HG02840 (cell line): ENCODE data around the gene CCDC88C.
"Not testable (repeated sequence)": the region's sequence is repeated elsewhere in the genome, so short reads cannot be mapped to it uniquely, and the experiment has no call there.

Experiments used
- ATAC-seq: cut with Tn5 transposase; IDR thresholded peaks from one replicate; pipeline ENCODE4 v1.9.1; 2021; ENCODE audit warnings: mild to moderate bottlenecking, moderate library complexity, moderate number of reproducible peaks; ENCODE audit not compliant: unreplicated experiment, low FRiP score

CCDC88C gene

DNA sequence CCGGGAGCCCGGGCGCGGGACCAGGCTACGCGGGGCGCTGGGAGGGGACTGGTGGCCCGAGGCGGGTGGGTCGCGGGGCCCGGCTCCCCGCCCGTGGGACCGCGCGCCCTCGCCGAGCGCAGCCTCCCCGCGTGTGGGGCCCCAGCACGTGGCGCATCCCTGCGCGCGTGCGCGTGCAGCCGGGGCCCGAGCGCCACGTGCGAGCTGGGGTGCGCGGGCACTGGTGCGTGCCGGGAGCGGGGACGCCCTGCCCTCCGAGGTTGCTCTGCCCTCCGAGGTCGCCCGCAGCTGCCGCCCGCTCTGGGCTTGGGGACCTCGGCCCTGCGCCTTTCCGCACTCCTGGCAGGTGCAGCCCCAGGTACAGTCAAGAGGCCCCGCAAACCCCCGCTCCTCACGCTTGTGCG, 365 bp upstream of the CCDC88C start:
- ATAC-seq, result peak; percentile 33

DNA sequence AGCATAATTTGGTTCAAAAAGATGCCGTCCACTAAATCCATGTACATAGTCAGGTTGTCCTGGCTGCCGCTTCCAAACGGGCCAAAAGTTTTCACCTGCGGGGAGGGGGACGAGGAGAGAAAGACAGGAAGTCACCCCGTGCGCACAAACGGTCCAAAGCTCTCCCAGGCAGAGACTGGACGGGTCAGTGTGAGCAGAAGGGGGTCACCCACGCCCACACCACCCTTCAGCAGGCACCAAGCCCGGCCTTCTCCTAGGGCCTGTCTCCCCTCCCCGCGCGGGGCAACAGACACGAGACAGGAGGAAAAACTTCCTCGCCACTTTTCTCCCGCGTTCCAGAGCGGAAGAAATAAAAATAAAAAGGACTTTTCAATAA, 888 bp downstream of the CCDC88C start:
- ATAC-seq, result no peak

DNA sequence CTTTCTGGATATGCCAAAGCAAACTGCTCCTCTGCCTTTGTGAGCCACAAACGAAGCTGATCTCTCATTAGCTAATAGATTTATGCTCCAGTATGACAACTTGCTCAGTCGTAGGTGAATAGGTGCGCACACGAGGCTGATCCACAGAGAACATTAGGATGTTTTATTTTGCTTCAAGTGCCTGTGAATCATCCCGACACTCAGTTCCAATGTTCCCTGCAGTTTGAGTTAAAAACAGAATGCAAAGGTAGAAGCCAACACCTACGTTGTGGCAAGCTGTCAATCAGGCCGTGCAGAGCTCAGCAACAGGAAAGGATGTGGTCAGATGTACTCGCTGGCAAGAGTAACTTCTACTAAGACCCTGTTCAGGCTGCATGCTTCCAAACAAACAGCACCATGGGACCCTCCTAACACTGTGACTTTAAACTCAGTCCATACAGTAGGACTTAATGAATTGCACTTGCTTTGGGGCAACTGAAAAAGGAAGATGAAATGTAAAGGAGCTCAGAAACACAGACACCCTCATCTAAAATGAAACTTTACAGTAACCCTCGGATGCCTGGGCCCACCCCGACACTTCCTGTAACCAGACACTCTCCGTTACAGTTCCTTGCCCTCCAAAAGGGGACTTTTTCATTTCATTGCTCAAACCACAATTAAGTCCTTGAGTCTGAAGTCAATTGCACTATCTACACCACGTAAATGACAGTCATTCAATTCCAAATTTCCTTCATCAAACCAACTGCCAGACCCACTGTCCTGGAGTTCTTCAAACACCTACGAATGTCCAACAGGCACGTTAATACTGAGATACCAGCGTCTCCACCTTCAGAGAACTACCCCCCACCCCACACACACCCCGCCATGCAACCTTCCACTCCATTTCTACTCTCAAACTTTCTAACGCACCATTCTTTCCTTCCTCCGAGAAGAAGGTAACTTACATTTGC, 1.6 kb downstream of the CCDC88C start:
- ATAC-seq, result peak; percentile 40

DNA sequence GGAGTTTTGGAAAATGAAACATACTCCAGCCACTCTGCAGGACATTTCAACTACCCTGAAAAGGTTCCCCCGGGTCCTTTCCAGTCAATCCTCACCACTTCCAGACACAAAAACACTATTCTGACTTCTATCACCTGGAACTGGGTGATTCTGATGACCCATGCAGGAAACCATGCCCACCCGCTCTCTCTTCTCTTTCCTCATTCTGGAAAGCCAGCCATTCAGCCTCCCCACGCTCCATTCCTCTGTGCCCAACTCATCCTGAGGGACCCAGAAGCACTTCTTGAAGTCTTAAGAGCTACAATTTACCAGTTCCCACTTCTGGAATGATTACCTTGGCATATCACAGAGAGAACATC, 3.2 kb downstream of the CCDC88C start:
- ATAC-seq, result no peak

DNA sequence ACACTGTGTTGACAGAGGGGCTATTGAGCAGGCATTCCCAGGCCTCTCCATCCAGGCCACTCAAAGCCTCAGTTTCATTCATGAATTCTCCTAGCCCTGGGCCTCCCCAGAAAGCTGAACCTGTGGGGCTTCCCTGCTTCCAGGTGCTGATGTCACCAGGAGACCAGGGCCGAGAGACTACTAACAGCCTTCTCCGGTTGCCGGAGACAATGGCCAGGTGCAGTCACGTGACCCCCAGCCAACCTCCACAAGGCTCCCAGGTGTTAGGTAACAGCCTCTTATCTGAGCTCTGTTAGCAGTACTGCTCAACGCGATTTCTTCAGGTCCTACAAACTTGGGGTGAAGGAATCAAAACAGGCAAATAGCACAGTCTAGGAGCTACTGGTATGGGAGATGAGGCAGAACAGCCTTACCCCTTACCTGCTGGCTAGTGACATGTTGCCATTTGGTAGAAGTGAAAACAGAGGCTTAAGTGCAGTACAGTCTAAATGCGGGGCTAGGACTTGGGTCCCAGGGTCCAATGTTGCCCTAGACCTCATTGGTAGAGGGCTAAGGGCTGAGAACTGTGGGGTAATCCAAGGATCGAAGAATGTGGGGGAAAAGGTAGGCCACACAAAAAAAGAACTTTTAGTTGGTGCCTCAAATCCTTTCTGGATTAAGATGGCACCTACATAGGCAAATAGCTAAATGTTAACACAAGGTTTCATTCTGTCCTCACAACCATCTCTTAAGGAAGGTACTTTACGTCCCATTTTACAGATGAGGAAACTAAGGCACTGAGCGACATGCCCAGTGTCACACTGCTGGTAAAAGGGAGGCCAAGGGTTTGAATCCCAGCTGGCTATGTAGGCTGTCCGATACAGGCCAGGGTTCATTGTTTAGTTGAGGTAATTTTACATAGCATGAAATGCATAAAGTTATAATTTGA, 3.8 kb downstream of the CCDC88C start:
- ATAC-seq, result no peak

DNA sequence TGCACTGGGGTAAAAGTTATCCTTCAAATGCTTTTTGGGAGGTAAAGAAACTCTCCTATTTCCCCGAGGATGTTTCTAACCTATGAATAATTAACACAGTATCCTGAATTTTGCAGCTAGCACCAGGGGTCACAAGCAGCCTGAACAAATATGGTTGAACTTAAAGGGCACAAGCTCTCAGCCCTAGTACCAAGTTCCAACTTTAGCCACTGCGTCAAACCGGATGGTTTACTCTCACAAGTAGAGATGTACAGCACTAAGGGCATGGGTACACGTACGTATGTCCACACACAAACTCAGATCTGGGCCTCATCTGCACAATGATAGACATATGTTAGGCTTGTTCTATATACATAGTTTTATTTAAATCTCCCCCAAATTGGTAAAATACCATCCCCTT, 4.7 kb downstream of the CCDC88C start:
- ATAC-seq, result no peak

DNA sequence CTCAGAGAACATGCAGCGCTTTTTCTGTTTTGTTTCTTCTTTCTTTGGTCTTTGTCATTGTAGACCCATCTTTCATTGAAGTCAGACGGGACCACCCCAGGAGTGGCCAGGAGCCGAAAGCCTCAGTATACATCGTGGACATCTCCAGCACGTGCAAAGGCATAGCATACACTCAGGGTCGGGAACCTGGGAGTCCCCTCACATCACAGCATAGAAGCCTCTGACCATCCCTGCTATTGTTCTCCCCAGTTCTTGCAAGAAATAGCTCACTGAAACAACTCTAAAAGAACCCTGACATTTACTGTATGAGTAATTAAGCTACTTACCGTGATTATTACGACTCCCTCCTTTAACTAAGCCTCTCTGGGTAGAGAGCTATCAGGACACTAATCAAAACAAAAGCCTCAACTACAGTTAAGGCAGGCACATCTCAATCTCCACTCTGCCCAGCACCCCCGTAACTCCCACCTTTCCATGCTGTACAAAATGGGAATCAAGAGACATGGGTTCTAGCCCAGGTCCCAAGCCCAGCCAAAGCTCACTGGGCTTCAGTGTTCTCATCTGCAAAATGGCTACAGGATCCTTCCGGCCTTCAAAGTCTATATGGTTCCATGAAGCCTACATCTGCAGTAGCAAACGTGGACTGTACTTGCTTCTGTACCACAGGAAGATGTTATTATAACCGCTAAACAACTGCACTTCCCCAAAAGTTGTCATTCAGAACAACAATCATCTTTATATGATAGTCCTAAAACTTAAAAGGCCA, 6.7 kb downstream of the CCDC88C start:
- ATAC-seq, result no peak

DNA sequence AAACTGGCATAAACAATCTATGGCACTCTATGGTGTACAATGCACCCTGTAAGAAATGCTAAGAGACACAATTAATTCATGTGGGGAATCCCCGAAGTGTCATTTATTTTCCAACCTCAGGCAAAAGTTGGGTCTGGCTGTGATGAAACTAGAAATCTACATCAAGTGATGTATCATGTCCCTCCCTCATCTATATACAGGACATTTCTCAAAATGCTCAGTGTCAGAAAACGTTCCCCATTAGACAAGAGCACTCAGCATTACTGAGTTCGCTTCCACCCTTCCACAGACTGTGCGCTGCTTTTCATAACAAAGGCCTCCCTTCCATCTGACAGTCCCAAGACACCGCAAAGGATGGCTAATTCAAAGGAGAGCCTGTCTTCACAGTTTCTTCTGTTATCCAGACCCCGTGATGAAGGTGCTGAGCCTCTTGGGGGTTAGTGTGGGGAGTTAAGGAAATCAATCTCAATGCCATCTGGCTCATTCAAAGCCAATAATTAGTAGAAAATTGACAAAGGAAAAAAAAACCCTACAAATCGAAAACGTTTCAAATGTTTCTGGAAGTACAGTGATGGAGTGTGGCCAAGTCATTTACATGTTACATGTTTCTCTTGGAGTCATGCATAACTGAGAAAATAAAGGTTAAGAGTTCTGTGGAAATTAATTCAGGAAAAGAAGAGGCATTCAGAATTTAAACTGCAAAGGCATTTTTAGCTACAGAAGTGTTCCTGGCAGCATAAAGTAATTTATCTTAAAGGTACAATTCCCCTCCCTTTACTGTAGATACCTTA, 7.5 kb downstream of the CCDC88C start:
- ATAC-seq, result no peak

DNA sequence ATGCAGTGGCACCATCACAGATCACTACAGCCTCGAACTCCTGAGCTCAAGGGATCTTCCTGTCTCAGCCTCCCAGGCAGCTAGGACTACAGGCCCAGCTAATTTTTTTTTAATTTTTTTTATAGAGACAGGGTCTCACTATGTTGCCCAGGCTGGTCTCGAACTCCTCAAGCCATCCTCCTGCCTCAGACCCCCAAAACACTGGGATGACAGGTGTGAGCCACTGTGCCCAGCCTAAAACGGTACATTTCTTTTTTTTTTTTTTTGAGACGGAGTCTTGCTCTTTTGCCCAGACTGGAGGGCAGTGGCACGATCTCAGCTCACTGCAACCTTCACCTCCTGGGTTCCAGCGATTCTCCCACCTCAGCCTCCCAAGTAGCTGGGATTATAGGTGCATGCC, 8.4 kb downstream of the CCDC88C start:
- not testable (repeated sequence) for ATAC-seq

DNA sequence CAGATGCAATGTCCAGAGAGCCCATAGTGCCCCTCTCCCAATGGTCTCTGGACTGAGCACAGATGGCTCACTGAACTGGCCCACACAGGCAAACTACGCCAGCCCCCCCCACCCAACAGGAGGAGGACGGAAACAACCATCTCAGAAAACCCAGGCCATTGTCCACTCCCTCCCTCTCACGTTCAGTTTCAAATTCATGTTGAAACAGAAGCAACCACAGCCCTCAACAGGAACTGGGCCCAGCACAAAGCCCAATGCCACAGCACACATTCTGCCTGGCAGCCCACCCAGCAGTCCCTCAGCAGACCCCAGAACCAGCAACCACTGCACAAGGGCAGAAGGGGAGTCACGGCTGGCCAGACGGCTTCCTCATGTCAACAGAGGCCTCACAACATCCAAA, 10.6 kb downstream of the CCDC88C start:
- no peak for ATAC-seq

DNA sequence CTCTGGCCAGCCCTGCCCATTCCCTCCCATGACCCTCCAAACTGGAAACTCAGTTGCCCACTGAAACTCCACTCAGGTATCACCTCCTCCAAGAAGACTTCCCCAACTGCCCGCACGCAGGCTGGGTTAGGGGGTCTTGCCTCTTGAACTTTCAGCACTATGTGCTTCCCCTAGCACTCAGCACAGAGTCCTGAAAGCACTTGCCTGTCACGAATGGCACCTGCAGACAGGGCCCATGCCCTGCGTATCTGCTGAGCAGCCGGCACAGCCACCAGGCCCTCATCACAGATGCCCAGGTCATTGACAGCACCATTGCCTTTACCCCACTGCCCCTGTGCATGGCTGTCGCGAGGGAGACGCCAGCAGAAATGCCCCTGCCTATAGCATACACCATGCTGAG, 11.2 kb downstream of the CCDC88C start:
- no peak for ATAC-seq

DNA sequence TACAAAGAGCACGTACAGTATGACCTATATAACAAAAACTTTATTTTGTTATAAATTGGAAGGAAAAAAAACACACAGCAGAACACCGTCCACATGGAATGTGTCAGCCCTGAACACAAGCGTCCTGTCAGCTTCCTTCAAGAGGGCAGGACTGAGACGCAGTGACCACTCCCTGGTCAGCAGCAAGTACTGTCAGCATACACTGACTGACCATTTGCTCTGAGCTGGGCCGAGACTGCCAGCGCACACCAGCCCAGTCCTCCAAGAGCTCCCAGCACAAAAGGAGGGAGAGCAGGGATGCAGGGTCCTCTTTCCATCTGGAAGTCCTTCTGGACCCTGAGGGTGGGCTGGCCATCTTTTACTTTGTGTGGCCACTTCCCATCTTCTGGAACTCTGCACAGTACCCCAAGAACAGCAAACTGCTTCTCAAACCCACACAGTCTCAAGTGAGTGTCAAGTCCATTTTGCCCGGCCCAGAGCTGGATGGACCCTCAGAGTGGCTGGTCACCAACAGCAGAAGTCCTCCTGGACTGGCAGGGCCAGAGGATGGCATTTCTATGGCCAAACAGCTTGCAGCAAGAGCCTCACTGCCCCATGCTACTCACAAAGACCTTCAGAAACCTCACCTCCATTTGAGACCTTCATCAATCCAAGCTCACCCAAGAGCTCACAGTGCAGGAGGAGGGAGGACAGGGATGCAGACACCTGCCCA, 11.7 kb downstream of the CCDC88C start:
- no peak for ATAC-seq

DNA sequence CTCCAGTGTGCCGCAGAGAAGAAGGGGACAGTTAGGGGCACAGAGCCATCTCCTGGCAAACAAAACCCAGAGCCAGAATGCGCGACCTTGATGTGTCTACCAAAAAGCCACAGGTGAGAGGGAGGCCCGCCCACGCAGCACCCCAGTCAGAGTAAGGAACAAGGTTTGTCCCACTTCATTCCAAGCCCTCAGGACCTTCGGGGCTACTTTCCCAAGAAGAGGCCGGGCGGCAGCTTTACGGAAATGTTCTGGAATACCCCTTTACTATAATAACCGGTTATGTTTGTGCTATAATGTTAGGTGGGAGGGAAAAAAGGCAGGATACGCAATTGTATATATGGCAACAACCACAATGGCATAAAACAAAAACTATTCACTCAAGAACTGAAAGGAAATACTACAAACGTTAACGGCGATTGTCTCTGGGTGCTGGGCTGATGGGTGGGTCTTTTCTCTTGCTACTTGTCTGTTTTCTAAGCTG, 12.3 kb downstream of the CCDC88C start:
- no peak for ATAC-seq

DNA sequence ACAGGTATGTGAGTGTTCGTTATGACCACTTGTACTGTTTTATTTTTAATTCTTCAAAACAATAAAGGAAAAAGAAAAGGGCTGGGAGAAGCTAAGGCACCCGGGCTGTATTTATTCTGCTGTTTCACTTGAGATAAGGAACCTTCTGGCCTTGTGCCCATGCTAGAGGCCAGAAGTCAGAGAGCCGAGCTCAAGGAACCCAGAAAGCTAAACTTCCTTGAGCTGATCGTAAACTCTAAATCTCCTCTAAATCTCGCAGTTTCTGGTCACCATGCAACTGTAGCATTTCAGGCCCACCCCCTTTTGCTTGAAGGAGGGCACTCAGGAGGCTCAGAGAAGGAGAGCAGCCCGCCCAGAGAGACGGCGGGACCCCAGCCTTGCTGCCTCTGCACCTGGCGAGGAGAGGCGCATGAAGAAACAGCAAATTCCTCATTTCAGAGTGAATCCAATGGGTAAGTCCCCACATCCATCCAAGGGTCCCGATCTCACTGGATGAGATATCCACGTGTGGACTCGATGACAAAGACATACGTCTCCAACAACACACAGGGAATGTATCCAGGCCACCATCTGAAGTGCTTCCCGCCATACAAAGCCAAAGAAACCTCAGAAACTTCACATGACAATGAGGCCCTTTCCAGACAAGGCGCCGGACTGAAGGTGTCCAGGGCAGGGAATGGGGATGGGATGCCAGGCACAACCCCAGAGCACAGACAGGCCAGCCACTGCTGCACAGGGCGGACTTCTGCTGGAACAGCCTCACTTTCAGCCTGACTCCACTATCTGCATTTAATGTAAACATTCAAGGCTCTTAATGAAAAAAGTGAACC, 14.6 kb downstream of the CCDC88C start:
- no peak for ATAC-seq

DNA sequence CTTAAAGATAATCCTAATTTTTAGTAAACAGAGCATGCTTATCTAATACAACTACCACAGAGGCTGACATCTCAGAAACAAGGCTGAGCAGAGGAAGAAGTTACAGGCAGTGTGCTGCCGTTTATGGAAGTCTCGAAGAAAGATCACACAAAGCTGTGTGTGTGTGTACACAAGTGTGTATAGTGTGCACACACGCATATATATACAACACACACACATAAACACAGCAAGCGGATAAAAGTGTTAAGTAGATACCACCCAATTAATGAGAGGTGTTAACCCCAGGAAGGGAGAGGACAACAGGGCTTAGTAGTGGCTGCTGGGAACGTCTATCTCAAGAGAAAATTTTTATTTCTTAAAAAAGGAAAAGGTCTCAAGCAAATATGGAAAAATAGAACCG, 15.3 kb downstream of the CCDC88C start:
- no peak for ATAC-seq

DNA sequence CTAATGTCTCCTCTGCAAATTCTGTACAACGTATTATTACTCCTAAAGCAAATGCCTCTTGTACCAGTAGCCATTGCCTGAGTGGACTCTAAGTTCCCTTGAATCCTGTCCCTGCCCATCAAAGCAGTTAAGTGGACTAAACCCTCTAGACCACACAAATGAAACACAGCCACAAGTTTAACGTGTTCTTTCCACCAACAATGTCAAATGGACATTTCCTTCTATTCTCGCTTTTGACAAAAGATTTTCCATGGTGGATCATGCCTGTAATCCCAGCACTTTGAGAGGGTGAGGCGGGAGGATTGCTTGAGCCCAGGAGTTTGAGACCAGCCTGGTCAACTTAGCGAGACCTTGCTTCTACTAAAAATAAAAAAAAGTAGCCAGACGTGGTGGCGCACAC, 15.9 kb downstream of the CCDC88C start:
- ATAC-seq, result no peak

DNA sequence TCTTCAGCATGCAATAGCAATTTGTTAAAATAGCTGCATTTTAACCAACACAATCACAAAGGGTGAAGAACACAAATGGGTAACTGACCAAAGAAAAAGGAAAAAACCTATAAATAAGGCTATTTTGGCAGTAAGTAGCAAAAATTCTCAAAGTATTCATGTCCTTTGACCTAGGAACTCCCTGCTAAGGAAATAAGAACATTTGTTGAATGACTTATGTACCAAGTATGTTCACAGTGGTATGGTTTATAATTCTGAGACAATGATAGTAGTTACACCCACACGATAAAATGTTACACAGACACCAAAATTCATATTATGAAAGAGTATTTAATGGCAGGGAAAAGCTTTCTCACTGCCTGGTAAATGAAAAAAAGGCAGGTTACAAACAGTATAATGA, 16.9 kb downstream of the CCDC88C start:
- no peak for ATAC-seq

DNA sequence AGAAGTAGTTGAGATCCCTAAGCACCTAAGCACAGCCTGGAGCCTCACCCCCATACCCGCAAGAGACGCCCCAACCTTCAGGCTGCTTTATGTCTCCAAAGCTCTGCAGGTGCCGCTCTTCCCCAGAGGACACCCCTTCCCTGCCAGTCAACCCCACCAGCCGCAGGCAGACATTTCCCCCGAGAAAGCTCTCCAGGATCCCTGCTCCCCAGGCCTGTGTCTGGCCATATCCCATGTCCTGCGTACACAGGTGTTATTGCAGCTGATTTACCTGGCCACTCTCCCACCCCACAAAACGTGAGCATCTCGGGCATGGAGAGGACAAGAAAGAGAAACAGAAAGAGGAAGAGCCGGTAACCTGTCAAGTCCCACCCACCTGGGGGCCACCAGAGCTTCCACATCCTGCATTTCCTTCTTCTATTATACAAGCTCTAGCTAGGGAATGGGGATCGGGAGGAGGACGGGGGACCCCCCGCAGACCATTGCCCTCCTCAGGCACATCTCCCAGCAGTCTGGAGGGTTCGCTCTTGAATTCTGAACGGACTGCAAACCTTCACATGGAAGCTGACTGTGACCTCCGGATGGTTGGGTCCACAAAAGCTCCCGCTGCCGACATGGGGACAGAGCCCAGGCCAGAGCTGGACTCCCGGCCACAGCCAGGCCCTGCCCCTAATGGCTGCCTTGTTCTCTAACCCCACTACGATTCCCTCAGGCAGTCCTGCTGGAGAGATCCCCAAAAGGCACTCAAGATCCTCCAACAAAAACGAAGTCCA, 17.6 kb downstream of the CCDC88C start:
- ATAC-seq, result no peak
